CD4-positive, alpha-beta T cell treated with Interleukin-2 at 100 ng/mL for 4 hours (primary cell): Measurements from ENCODE around the gene PLEKHA4.
A peak's percentile ranks its signal among the peaks of the same experiment; 100 is the strongest.
"Not testable (repeated sequence)": the region's sequence is repeated elsewhere in the genome, so short reads cannot be mapped to it uniquely, and the experiment has no call there.

Source experiments
- DNase-seq: peaks from one replicate; pipeline ENCODE4 v3.0.0-alpha.2; 2020; ENCODE audit warnings: low spot score

PLEKHA4 gene

GRCh38 chr19:48796298-48797083, 71.9 kb downstream of the PLEKHA4 start:
- no peak for DNase-seq

- no peak for DNase-seq
Measured at GRCh38 chr19:48795685-48796070, 72.7 kb downstream of the PLEKHA4 start.

GRCh38 chr19:48795055-48795684, 73.2 kb downstream of the PLEKHA4 start:
- DNase-seq, result peak; percentile 90

- DNase-seq, result no peak
Measured at GRCh38 chr19:48794291-48794690, 74.1 kb downstream of the PLEKHA4 start.

- no peak for DNase-seq
Measured at GRCh38 chr19:48793271-48793670, 75.1 kb downstream of the PLEKHA4 start.

- not testable (repeated sequence) for DNase-seq
Measured at GRCh38 chr19:48787331-48787730, 81.1 kb downstream of the PLEKHA4 start.
